HepG2 (cell line): ENCODE results near the gene FAT2. TPM values are rescaled to one million over a fixed set of nuclear protein-coding genes. Genes with fewer than 3 reads are reported as not detected.

Experiments
- ATAC-seq: fragments of 200-7000 bp; cut with Tn5 transposase; 3 replicates; pipeline ENCODE4 v1.9.1; 2020; ENCODE audit warnings: mild to moderate bottlenecking, moderate library complexity
- BruUV-seq: library from RNA; stranded (reverse); fragments of 400-500 nt; replicated peaks from 2 replicates; lab custom pipeline; 2021; lab: Mats Ljungman, UMichigan
- CTCF ChIA-PET: fragments of 300-600 bp; formaldehyde crosslinking; extraction: SDS; loops from one replicate; lab custom pipeline; 2021; ENCODE audit warnings: low total read pairs, inconsistent platforms, low intra/inter-chr PET ratio; lab: Yijun Ruan, JAX
- POLR2A ChIA-PET: fragments of 350-600 bp; sonication (Branson Sonifier 250); formaldehyde crosslinking; loops from one replicate; lab custom pipeline; 2020; ENCODE audit warnings: antibody characterized with exemption, inconsistent platforms; lab: Yijun Ruan, JAX
- DNase-seq: peaks from one replicate; pipeline ENCODE4 v3.0.0-alpha.2; 2015; ENCODE audit warnings: low spot score
- FAIRE-seq: peaks from 3 replicates; lab custom pipeline; 2011; peaks lifted over from hg19 to GRCh38; lab: Jason Lieb, UNC
- H2AFZ ChIP-seq: one replicate; pipeline ENCODE4 v1.6.1; 2011; ENCODE audit warnings: low read length, inconsistent platforms
- H3K27ac ChIP-seq: fragments of 300-600 bp; 3 replicates; pipeline ENCODE4 v1.8.0; 2011; ENCODE audit warnings: mixed run types, mild to moderate bottlenecking, mixed read lengths, low read length, inconsistent platforms; ENCODE audit not compliant: insufficient read depth; ENCODE audit errors: extremely low read length
- H3K27me3 ChIP-seq, 2 experiments: fragments of 200-600 bp in 1 of 2; 2 replicates in 1 of 2; 3 replicates in 1 of 2; pipeline versions ENCODE4 v1.6.0 to v1.8.0; 2011; ENCODE audit warnings: low read length in 2 of 2, mild to moderate bottlenecking in 2 of 2, moderate library complexity in 2 of 2, inconsistent platforms in 1 of 2; ENCODE audit not compliant: insufficient read depth in 2 of 2, control insufficient read depth in 1 of 2
- H3K36me3 ChIP-seq, 2 experiments: fragments of 200-600 bp in 1 of 2; replicated peaks in 1 of 2; 2 replicates in 1 of 2; 3 replicates in 1 of 2; pipeline versions ENCODE4 v1.5.1 to v1.8.0; 2011; ENCODE audit warnings: low read length in 2 of 2, inconsistent platforms in 1 of 2; ENCODE audit not compliant: insufficient read depth in 2 of 2, control insufficient read depth in 1 of 2
- H3K4me1 ChIP-seq: 2 replicates; pipeline ENCODE4 v1.5.1; 2012; ENCODE audit warnings: low read length, inconsistent platforms; ENCODE audit not compliant: insufficient read depth
- H3K4me2 ChIP-seq: 2 replicates; pipeline ENCODE4 v1.6.0; 2011; ENCODE audit warnings: low read depth, low read length, inconsistent platforms
- H3K4me3 ChIP-seq, 3 experiments: fragments of 200-600 bp in 1 of 3; sonication (generic), shearing (Covaris generic) in 1 of 3; replicated peaks in 1 of 3; 2 replicates each; pipeline ENCODE4 v1.5.1; 2011 to 2016; ENCODE audit warnings: low read length in 3 of 3, inconsistent platforms in 2 of 3, low read depth in 2 of 3, mild to moderate bottlenecking in 2 of 3, control low read depth in 1 of 3, mixed read lengths in 1 of 3; ENCODE audit not compliant: insufficient read depth in 1 of 3
- H3K79me2 ChIP-seq: one replicate; pipeline ENCODE4 v1.6.1; 2011; ENCODE audit warnings: low read length, inconsistent platforms; ENCODE audit not compliant: insufficient read depth
- H3K9ac ChIP-seq: 2 replicates; pipeline ENCODE4 v1.6.0; 2011; ENCODE audit warnings: mild to moderate bottlenecking, low read depth, low read length, inconsistent platforms; ENCODE audit not compliant: insufficient read depth
- H3K9me3 ChIP-seq: 2 replicates; pipeline ENCODE4 v1.5.1; 2012; ENCODE audit warnings: mild to moderate bottlenecking, low read length
- H4K20me1 ChIP-seq: 2 replicates; pipeline ENCODE4 v1.6.0; 2011; ENCODE audit warnings: inconsistent platforms, mild to moderate bottlenecking, low read length, moderate library complexity; ENCODE audit not compliant: insufficient read depth
- BRF2 ChIP-seq: sonication (generic); formaldehyde crosslinking; IDR thresholded peaks from 2 replicates; pipeline ENCODE4 v1.8.1; 2022; ENCODE audit warnings: mild to moderate bottlenecking, missing genetic modification reagents
- CBFB ChIP-seq: sonication (generic); formaldehyde crosslinking; IDR thresholded peaks from 2 replicates; pipeline ENCODE4 v1.4.0; 2020; ENCODE audit warnings: missing genetic modification reagents
- CEBPB ChIP-seq: IDR thresholded peaks from 2 replicates; pipeline ENCODE4 v1.6.1; 2011; ENCODE audit warnings: low read depth, low read length, improper control_type of control experiment, borderline replicate concordance
- FUBP1 ChIP-seq: sonication (generic); formaldehyde crosslinking; IDR thresholded peaks from 2 replicates; pipeline ENCODE4 v1.5.1; 2020; ENCODE audit warnings: missing genetic modification reagents, mild to moderate bottlenecking, borderline replicate concordance
- MZF1 ChIP-seq: sonication (generic); formaldehyde crosslinking; IDR thresholded peaks from 2 replicates; pipeline ENCODE4 v1.8.1; 2023; ENCODE audit warnings: mild to moderate bottlenecking, missing genetic modification reagents, borderline replicate concordance
- RFX5 ChIP-seq: IDR thresholded peaks from 2 replicates; pipeline ENCODE4 v1.6.1; 2011; ENCODE audit warnings: low read depth, low read length, improper control_type of control experiment
- SP4 ChIP-seq: sonication (generic); formaldehyde crosslinking; IDR thresholded peaks from 2 replicates; pipeline ENCODE4 v1.8.1; 2023; ENCODE audit warnings: mild to moderate bottlenecking, missing genetic modification reagents
- TCF7 ChIP-seq: sonication (generic); IDR thresholded peaks from 2 replicates; pipeline ENCODE4 v1.6.1; 2016; ENCODE audit warnings: antibody characterized with exemption, low read depth
- TSC22D2 ChIP-seq: sonication (generic); formaldehyde crosslinking; IDR thresholded peaks from 2 replicates; pipeline ENCODE4 v1.5.1; 2020; ENCODE audit warnings: missing genetic modification reagents, mild to moderate bottlenecking, borderline replicate concordance
- ZNF205 ChIP-seq: IDR thresholded peaks from 2 replicates; pipeline ENCODE4 v1.6.1; 2018; ENCODE audit warnings: missing biosample characterization, missing genetic modification reagents
- ZNF460 ChIP-seq: sonication (generic); formaldehyde crosslinking; IDR thresholded peaks from 2 replicates; pipeline ENCODE4 v1.5.1; 2020; ENCODE audit warnings: missing genetic modification reagents, mild to moderate bottlenecking, borderline replicate concordance
- ZNF609 ChIP-seq: sonication (generic); formaldehyde crosslinking; IDR thresholded peaks from 2 replicates; pipeline ENCODE4 v1.4.0; 2020; ENCODE audit warnings: mild to moderate bottlenecking, missing genetic modification reagents, borderline replicate concordance
- WGBS: methylation state at CpG from one replicate; pipeline ENCODE4 v1.1.6; 2017; ENCODE audit warnings: low lambda C conversion rate; 5-methylcytosine and 5-hydroxymethylcytosine counted together
- in situ Hi-C: cut with HindIII; loops from 2 replicates; pipeline ENCODE4 v1.10.0; 2017; ENCODE audit warnings: low pct_unique_long_range_greater_than_20kb; ENCODE audit not compliant: extremely low pct_ligation_motif_present
- intact Hi-C: fragments of 100-400 bp; cut with micrococcal nuclease; formaldehyde crosslinking; loops from one replicate; pipeline ENCODE4 v1.10.0; 2022; ENCODE audit not compliant: unreplicated experiment
- polyA plus RNA-seq, 8 experiments: library from polyadenylated mRNA; depleted of rRNA in 3 of 8; stranded (reverse) in 7 of 8; unstranded in 1 of 8; fragments of >200 nt; fragmentation: Illumina TruSeq in 4 of 8; extraction: Trizol in 4 of 8; gene quantifications; 2 replicates each; pipeline versions ENCODE4 v1.2.1 to v1.2.3, GENCODE V29; 2011 to 2016; ENCODE audit warnings: low read depth in 4 of 8, missing spikeins in 1 of 8, mixed read lengths in 1 of 8; ENCODE audit not compliant: insufficient read depth in 1 of 8
- total RNA-seq, 5 experiments: library from RNA; depleted of rRNA; stranded (reverse); fragments of >200 nt; fragmentation: Illumina TruSeq; extraction: Trizol; gene quantifications; 2 replicates each; pipeline ENCODE4 v1.2.3, GENCODE V29; 2016; ENCODE audit warnings: low read depth in 1 of 5

Gene FAT2
- total and polyA plus RNA-seq, 2 of the 13 experiments (the other 11 are each of a cell fraction or from before 2014, with no cell fraction given) = not detected

DNA sequence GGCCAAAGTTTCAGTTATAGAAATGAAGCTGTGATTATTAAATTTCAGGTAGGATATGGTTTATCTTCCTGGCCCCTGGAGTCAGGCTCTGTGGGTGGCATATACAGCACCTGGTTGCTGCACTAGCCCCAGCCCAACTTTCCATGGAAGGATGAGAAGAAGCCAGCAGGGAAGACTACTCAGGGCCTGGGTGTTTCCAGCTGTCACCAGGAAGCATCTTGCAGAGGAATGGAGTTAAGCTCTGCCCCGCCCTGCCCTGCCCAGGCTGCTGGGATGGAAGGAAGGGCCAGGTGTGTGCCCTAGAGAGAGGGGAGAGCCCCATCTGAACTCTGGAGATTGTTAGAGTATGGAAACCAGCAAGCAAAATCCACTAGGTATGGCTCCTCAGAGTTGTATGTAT, 42.8 kb upstream of the FAT2 start:
- no peaks in the 10 kb centered on the region for H4K20me1 ChIP-seq
- H3K4me1 ChIP-seq = peaks cover 15% of the 10 kb centered on the region
- H3K79me2 ChIP-seq = no peaks in the 10 kb centered on the region
- DNase-seq (no peak), ATAC-seq (no peak), FAIRE-seq (no peak)
- intact Hi-C loops = no loop called here
- BruUV-seq = no TSS peak
- CTCF ChIA-PET = no interaction called here
- TF ChIP-seq SP4 (CRISPR knock-in tag) (no peak), CBFB (CRISPR knock-in tag) (no peak), MZF1 (CRISPR knock-in tag) (no peak), ZNF609 (CRISPR knock-in tag) (no peak), RFX5 (no peak), ZNF460 (CRISPR knock-in tag) (no peak), TSC22D2 (CRISPR knock-in tag) (no peak), TCF7 (no peak), FUBP1 (CRISPR knock-in tag) (no peak), ZNF205 (CRISPR knock-in tag) (no peak), BRF2 (no peak), CEBPB (no peak)
- POLR2A ChIA-PET = no interaction called here
- in situ Hi-C loops = no loop called here
- no peak overlapping the region for H3K4me2 ChIP-seq
- no peak overlapping the region for H3K4me3 ChIP-seq
- H3K9ac ChIP-seq = no peak overlapping the region
- no peaks in the 10 kb centered on the region for H3K36me3 ChIP-seq
- 14% methylated on average over 1 of the region's 1 CpG for WGBS
- H3K9me3 ChIP-seq = no peaks in the 10 kb centered on the region
- H2AFZ ChIP-seq = no peak overlapping the region
- no peak overlapping the region for H3K27ac ChIP-seq
- peaks cover 5 to 35% of the 10 kb centered on the region in 2 experiments; a peak in 4 of 5 replicates for H3K27me3 ChIP-seq
